ENCODE results near the gene LRSAM1.

DNA sequence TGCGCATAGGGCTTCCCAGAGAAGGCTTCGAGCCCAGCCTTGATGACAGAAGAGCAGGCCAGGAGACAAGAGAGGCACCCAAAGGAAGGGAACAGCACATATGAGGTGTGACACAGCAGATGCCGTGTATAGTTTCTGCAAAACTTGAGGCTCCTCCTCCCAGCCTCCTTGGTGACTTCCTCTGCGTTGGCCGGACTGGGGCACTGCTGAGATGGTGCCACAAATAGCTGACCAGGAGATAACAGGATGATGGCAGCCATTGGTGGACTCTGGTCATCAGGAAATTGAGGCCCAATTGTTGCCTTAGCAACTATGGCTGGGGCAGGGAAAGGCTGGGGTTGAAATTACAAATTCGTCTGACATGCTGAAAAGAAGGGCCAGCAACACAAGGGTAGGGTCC is 32.0 kb upstream of the LRSAM1 start:
- TF ChIP-seq EZH2 (IDR thresholded peaks at IDR 0.05; ENCODE audit: low read depth, low read length, severe bottlenecking) = no peak
- TF ChIP-seq CHD1 (IDR thresholded peaks at IDR 0.05; ENCODE audit: low read depth, low read length) = no peak
- TF ChIP-seq TCF12 (IDR thresholded peaks at IDR 0.05; ENCODE audit: low read depth, low read length) = no peak
- TF ChIP-seq RNF2 (IDR thresholded peaks at IDR 0.05; ENCODE audit: borderline replicate concordance, low read depth, low read length, missing control alignments, poor library complexity, severe bottlenecking) = no peak
- TF ChIP-seq, protein P1, sequence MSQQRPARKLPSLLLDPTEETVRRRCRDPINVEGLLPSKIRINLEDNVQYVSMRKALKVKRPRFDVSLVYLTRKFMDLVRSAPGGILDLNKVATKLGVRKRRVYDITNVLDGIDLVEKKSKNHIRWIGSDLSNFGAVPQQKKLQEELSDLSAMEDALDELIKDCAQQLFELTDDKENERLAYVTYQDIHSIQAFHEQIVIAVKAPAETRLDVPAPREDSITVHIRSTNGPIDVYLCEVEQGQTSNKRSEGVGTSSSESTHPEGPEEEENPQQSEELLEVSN (IDR thresholded peaks at IDR 0.05) = no peak
- TF ChIP-seq, protein P2, sequence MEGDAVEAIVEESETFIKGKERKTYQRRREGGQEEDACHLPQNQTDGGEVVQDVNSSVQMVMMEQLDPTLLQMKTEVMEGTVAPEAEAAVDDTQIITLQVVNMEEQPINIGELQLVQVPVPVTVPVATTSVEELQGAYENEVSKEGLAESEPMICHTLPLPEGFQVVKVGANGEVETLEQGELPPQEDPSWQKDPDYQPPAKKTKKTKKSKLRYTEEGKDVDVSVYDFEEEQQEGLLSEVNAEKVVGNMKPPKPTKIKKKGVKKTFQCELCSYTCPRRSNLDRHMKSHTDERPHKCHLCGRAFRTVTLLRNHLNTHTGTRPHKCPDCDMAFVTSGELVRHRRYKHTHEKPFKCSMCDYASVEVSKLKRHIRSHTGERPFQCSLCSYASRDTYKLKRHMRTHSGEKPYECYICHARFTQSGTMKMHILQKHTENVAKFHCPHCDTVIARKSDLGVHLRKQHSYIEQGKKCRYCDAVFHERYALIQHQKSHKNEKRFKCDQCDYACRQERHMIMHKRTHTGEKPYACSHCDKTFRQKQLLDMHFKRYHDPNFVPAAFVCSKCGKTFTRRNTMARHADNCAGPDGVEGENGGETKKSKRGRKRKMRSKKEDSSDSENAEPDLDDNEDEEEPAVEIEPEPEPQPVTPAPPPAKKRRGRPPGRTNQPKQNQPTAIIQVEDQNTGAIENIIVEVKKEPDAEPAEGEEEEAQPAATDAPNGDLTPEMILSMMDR (IDR thresholded peaks at IDR 0.05; ENCODE audit: control extremely low read depth in 1 of 3, insufficient read depth in 1 of 3, low read depth in 1 of 3, low read length in 3 of 3) = no peak
- no peak for TF ChIP-seq POLR2A (IDR thresholded peaks at IDR 0.05; ENCODE audit: control extremely low read depth in 1 of 2, low read depth in 2 of 2, low read length in 2 of 2)
- no peak for TF ChIP-seq JUND (IDR thresholded peaks at IDR 0.05; ENCODE audit: low read length)
- TF ChIP-seq RXRA (IDR thresholded peaks at IDR 0.05; ENCODE audit: insufficient read depth, low read depth, low read length) = no peak
- TF ChIP-seq CREB1 (IDR thresholded peaks at IDR 0.05) = no peak
- TF ChIP-seq TAF7 (optimal IDR thresholded peaks at IDR 0.05; ENCODE audit: borderline replicate concordance, low read depth, low read length) = no peak
- no peak for TF ChIP-seq CBX5 (IDR thresholded peaks at IDR 0.05; ENCODE audit: low read depth, low read length)
- TF ChIP-seq RFX5 (IDR thresholded peaks at IDR 0.05; ENCODE audit: borderline replicate concordance, low read depth, low read length) = no peak

Measured in H1 (cell line).